Stomach (tissue), 9 donors: ENCODE measurements around the gene ARHGEF37. TPM values are rescaled to one million over a fixed set of nuclear protein-coding genes. Genes with fewer than 3 reads are reported as not detected.

Source experiments
- DNase-seq, 2 donors: peaks; one replicate each; pipeline versions ENCODE4 v3.0.0 to v3.0.0-alpha.2; 2013 to 2019
- H3K27ac ChIP-seq, 5 donors: fragments of 200-600 bp in 4 of 5; sonication (generic) in 4 of 5; one replicate each; pipeline ENCODE4 v1.5.1; 2013 to 2019; ENCODE audit warnings: mild to moderate bottlenecking in 1 of 5, moderate library complexity in 1 of 5
- H3K27me3 ChIP-seq, 3 donors: fragments of 200-600 bp; sonication (generic); one replicate each; pipeline ENCODE4 v1.5.1; 2017 to 2019; ENCODE audit warnings: mixed run types in 1 of 3
- H3K36me3 ChIP-seq, 4 donors: fragments of 200-600 bp; sonication (generic); 1 replicate in 3 of 4; 2 replicates in 1 of 4; pipeline ENCODE4 v1.5.1; 2016 to 2019
- H3K4me1 ChIP-seq, 4 donors: fragments of 200-600 bp; sonication (generic); one replicate each; pipeline ENCODE4 v1.5.1; 2016 to 2019
- H3K4me3 ChIP-seq, 4 donors: fragments of 200-600 bp; sonication (generic) in 3 of 4; one replicate each; pipeline ENCODE4 v1.5.1; 2016 to 2019; ENCODE audit warnings: mild to moderate bottlenecking in 1 of 4
- H3K9me3 ChIP-seq, 4 donors: fragments of 200-600 bp; sonication (generic); one replicate each; pipeline ENCODE4 v1.5.1; 2016 to 2019
- CTCF ChIP-seq, 7 experiments: fragments of 450-650 bp in 4 of 7; fragments of 200-600 bp in 3 of 7; sonication (generic) in 3 of 7; IDR thresholded peaks; one replicate each; pipeline ENCODE4 v1.5.1; 2016 to 2019; ENCODE audit warnings: antibody characterized with exemption in 7 of 7, control low read depth in 2 of 7, mild to moderate bottlenecking in 1 of 7
- EP300 ChIP-seq: sonication (generic); formaldehyde crosslinking; IDR thresholded peaks from one replicate; pipeline ENCODE4 v1.6.1; 2017; ENCODE audit warnings: antibody characterized with exemption
- POLR2A ChIP-seq, 4 donors: fragments of 450-650 bp; IDR thresholded peaks; one replicate each; pipeline ENCODE4 v1.6.1; 2016; ENCODE audit warnings: antibody characterized with exemption in 4 of 4, control low read depth in 2 of 4, mild to moderate bottlenecking in 1 of 4, moderate library complexity in 1 of 4
- POLR2AphosphoS5 ChIP-seq, 3 donors: sonication (generic); formaldehyde crosslinking; IDR thresholded peaks; one replicate each; pipeline ENCODE4 v1.6.1; 2016; ENCODE audit warnings: antibody characterized with exemption in 3 of 3
- WGBS, 5 donors: extraction: QIAGEN DNeasy Blood & Tissue Kit in 3 of 5; methylation state at CpG; one replicate each; pipeline versions ENCODE4 v1.1.5 to v1.1.7; 2013 to 2018; 5-methylcytosine and 5-hydroxymethylcytosine counted together
- intact Hi-C: fragments of 100-400 bp; cut with DNase I; formaldehyde crosslinking; loops from one replicate; pipeline ENCODE4 v1.15.1; 2023; ENCODE audit warnings: low total_unique reads
- polyA plus RNA-seq, 3 donors: library from polyadenylated mRNA; stranded (reverse); fragments of 200-250 nt; gene quantifications; one replicate each; pipeline ENCODE4 v1.2.3, GENCODE V29; 2013
- small RNA-seq, 4 donors: library from RNA; depleted of rRNA; stranded (forward); fragments of <200 nt; gene quantifications; one replicate each; pipeline ENCODE3, GENCODE V24; 2016
- total RNA-seq, 5 donors: library from RNA; depleted of rRNA; stranded (reverse); fragments of >200 nt; gene quantifications; one replicate each; pipeline versions ENCODE4 v1.1.0 to v1.2.3, GENCODE V29; 2014 to 2016
- donor health status: healthy with polysubstance abuse.
- donor health status: Bipolar disorder and iron deficiency.
- donor health status: healthy.

ARHGEF37 gene
- total and polyA plus RNA-seq, 8 donors = 8.0 to 64.2 (median 21.9) TPM

- WGBS, 5 donors = 26 to 50% (median 30%) methylated on average over 4 of the region's 4 CpGs
- TF ChIP-seq POLR2A (IDR thresholded peaks at IDR 0.05) = no peak
- TF ChIP-seq CTCF (IDR thresholded peaks at IDR 0.05) = no peak
- TF ChIP-seq EP300 = no peak
- TF ChIP-seq POLR2AphosphoS5 (IDR thresholded peaks at IDR 0.05) = no peak
- intact Hi-C loops = no loop called here
These were observed 103.1 kb downstream of the ARHGEF37 start for GRCh38 chr5:149684371-149684770.

More at GRCh38 chr5:149684371-149684770, 103.1 kb downstream of the ARHGEF37 start:
- Histone ChIP-seq H3K27ac (peak overlapping the region in 2 of 5 donors; percentile 50 to 52), H3K4me1 (peaks cover 8 to 39% (median 15%) of the 10 kb centered on the region in 4 donors), H3K27me3 (no peaks in the 10 kb centered on the region), H3K36me3 (no peaks in the 10 kb centered on the region), H3K9me3 (no peaks in the 10 kb centered on the region), H3K4me3 (no peak overlapping the region)
- no peak for DNase-seq

Small RNA genes lying within 50 kb of the gene (small RNA-seq; reads per million reads assigned to genes)
- gene RNU6-588P = 0 reads per million in 4 donors

Other genes with a start within 250 kb of the ARHGEF37 start
- gene GRPEL2, start 236.0 kb upstream of the ARHGEF37 start, total RNA-seq = 10 to 100 TPM in 3 of 5 donors, 1 to 10 TPM in 2; 1.4 to 19.1 (median 13.8) TPM
- 1 to 10 TPM; 4.7 to 5.3 (median 5.2) TPM for gene GRPEL2, start 236.0 kb upstream of the ARHGEF37 start, polyA plus RNA-seq
- 10 to 100 TPM in 1 of 5 donors, 1 to 10 TPM in 3, not detected in 1; 3.0 to 13.4 (median 4.3) TPM for gene PCYOX1L, start 223.5 kb upstream of the ARHGEF37 start, total RNA-seq
- gene PCYOX1L, start 223.5 kb upstream of the ARHGEF37 start, polyA plus RNA-seq = 1 to 10 TPM; 2.1 to 5.2 (median 2.3) TPM
- 10 to 100 TPM in 1 of 5 donors, 1 to 10 TPM in 1, not detected in 3; 1.7 to 31.0 TPM for gene IL17B, start 202.2 kb upstream of the ARHGEF37 start, total RNA-seq
- 1 to 10 TPM in 2 of 3 donors, under 1 TPM in 1; 0.56 to 5.6 (median 1.8) TPM for gene IL17B, start 202.2 kb upstream of the ARHGEF37 start, polyA plus RNA-seq
- gene CSNK1A1, start 30.1 kb upstream of the ARHGEF37 start, total RNA-seq = 100 to 1,000 TPM; 171 to 408 (median 217) TPM
- 10 to 100 TPM; 60.5 to 95.5 (median 74.8) TPM for gene CSNK1A1, start 30.1 kb upstream of the ARHGEF37 start, polyA plus RNA-seq
- gene PPARGC1B, start 148.8 kb downstream of the ARHGEF37 start, total RNA-seq = 10 to 100 TPM in 3 of 5 donors, 1 to 10 TPM in 2; 4.1 to 59.7 (median 17.1) TPM
- 1 to 10 TPM; 1.2 to 2.4 (median 1.7) TPM for gene PPARGC1B, start 148.8 kb downstream of the ARHGEF37 start, polyA plus RNA-seq